Neural cell (in vitro differentiated cells): ENCODE measurements around the gene TCL1B. TPM values are rescaled to one million over a fixed set of nuclear protein-coding genes. Genes with fewer than 3 reads are reported as not detected.

Source experiments
- H2AFZ ChIP-seq: fragments of 200-600, 300-800 bp; sonication (generic), shearing (Covaris generic); 2 replicates; pipeline ENCODE4 v1.6.0; 2014; ENCODE audit warnings: low read depth, mild to moderate bottlenecking, antibody characterized with exemption, low read length, moderate library complexity
- H3F3A ChIP-seq: fragments of 200-600 bp; shearing (Covaris generic); 2 replicates; pipeline ENCODE4 v1.6.1; 2016; ENCODE audit warnings: mild to moderate bottlenecking, moderate library complexity, mixed read lengths, antibody characterized with exemption, low read length; ENCODE audit not compliant: insufficient read depth, poor library complexity, severe bottlenecking
- H3K27ac ChIP-seq: fragments of 200-600, 300-800 bp; sonication (generic), shearing (Covaris generic); 2 replicates; pipeline ENCODE4 v1.5.1; 2014; ENCODE audit warnings: mild to moderate bottlenecking, low read length, moderate library complexity
- H3K27me3 ChIP-seq: fragments of 300-800, 200-600 bp; sonication (generic), shearing (Covaris generic); 2 replicates; pipeline ENCODE4 v1.6.0; 2014; ENCODE audit warnings: mild to moderate bottlenecking, low read depth, low read length, moderate library complexity; ENCODE audit not compliant: insufficient read depth
- H3K36me3 ChIP-seq: fragments of 300-800, 200-600 bp; sonication (generic), shearing (Covaris generic); 2 replicates; pipeline ENCODE4 v1.5.1; 2014; ENCODE audit warnings: mild to moderate bottlenecking, antibody characterized with exemption, low read length, moderate library complexity; ENCODE audit not compliant: insufficient read depth
- H3K4me2 ChIP-seq: fragments of 300-800, 200-600 bp; sonication (generic), shearing (Covaris generic); 2 replicates; pipeline ENCODE4 v1.6.0; 2014; ENCODE audit warnings: mild to moderate bottlenecking, low read length
- H3K4me3 ChIP-seq: fragments of 300-800, 200-600 bp; sonication (generic), shearing (Covaris generic); 2 replicates; pipeline ENCODE4 v1.5.1; 2014; ENCODE audit warnings: mild to moderate bottlenecking, low read length, moderate library complexity
- H3K79me2 ChIP-seq: fragments of 200-600 bp; shearing (Covaris generic); replicated peaks from 2 replicates; pipeline ENCODE4 v1.6.0; 2014; ENCODE audit warnings: mild to moderate bottlenecking, low read length, moderate library complexity; ENCODE audit not compliant: insufficient read depth
- H3K9ac ChIP-seq: fragments of 300-800, 200-600 bp; sonication (generic), shearing (Covaris generic); 2 replicates; pipeline ENCODE4 v1.6.1; 2016; ENCODE audit warnings: mild to moderate bottlenecking, low read length, mixed read lengths
- H3K9me2 ChIP-seq: fragments of 200-600 bp; shearing (Covaris generic); 2 replicates; pipeline ENCODE4 v1.6.1; 2016; ENCODE audit warnings: mild to moderate bottlenecking, low read length, mixed read lengths; ENCODE audit not compliant: insufficient read depth
- H3K9me3 ChIP-seq: fragments of 200-600, 300-800 bp; sonication (generic), shearing (Covaris generic); 2 replicates; pipeline ENCODE4 v1.6.1; 2016; ENCODE audit warnings: mild to moderate bottlenecking, mixed run types, low read length, moderate library complexity, mixed read lengths
- H4K20me1 ChIP-seq: fragments of 200-600 bp; shearing (Covaris generic); 2 replicates; pipeline ENCODE4 v1.6.1; 2016; ENCODE audit warnings: mild to moderate bottlenecking, mixed run types; ENCODE audit not compliant: insufficient read depth
- EP300 ChIP-seq: fragments of 450-650 bp; conservative IDR thresholded peaks from 2 replicates; pipeline ENCODE4 v1.6.1; 2014; ENCODE audit warnings: antibody characterized with exemption, mild to moderate bottlenecking, moderate library complexity; ENCODE audit not compliant: poor library complexity, severe bottlenecking
- EZH2 ChIP-seq: fragments of 200-600, 300-800 bp; shearing (Covaris generic), sonication (generic); IDR thresholded peaks from 2 replicates; pipeline ENCODE4 v1.6.1; 2014; ENCODE audit warnings: antibody characterized with exemption, low read length, borderline replicate concordance, mild to moderate bottlenecking; ENCODE audit not compliant: insufficient read depth, poor library complexity, severe bottlenecking
- MXI1 ChIP-seq: fragments of 450-650 bp; conservative IDR thresholded peaks from 2 replicates; pipeline ENCODE4 v1.6.1; 2014; ENCODE audit warnings: antibody characterized with exemption, mild to moderate bottlenecking; ENCODE audit not compliant: poor library complexity, severe bottlenecking
- POLR2AphosphoS5 ChIP-seq: IDR thresholded peaks from 2 replicates; pipeline ENCODE4 v1.6.1; 2012
- RAD21 ChIP-seq: fragments of 450-650 bp; conservative IDR thresholded peaks from 2 replicates; pipeline ENCODE4 v1.6.1; 2014; ENCODE audit warnings: antibody characterized with exemption, mild to moderate bottlenecking, moderate library complexity
- SMC3 ChIP-seq: fragments of 450-650 bp; conservative IDR thresholded peaks from 2 replicates; pipeline ENCODE4 v1.6.1; 2014; ENCODE audit warnings: antibody characterized with exemption, mild to moderate bottlenecking, moderate library complexity; ENCODE audit not compliant: poor library complexity
- TAF1 ChIP-seq: IDR thresholded peaks from 2 replicates; pipeline ENCODE4 v1.6.1; 2012; ENCODE audit warnings: low read depth
- polyA plus RNA-seq: library from polyadenylated mRNA; depleted of rRNA; stranded (reverse); fragments of >200 nt; gene quantifications from 2 replicates; pipeline ENCODE4 v1.2.3, GENCODE V29; 2014
- TF ChIP-seq, protein P1 (sequence below): IDR thresholded peaks from 2 replicates; pipeline ENCODE4 v1.6.1; 2012; ENCODE audit warnings: borderline replicate concordance
- TF ChIP-seq, protein P2 (sequence below): fragments of 450-650 bp; IDR thresholded peaks from 2 replicates; pipeline ENCODE4 v1.5.1; 2014; ENCODE audit warnings: antibody characterized with exemption, mild to moderate bottlenecking, moderate library complexity; ENCODE audit not compliant: poor library complexity, severe bottlenecking

The TCL1B gene
- polyA plus RNA-seq, 1 donor from 2014 or later, result not detected

DNA sequence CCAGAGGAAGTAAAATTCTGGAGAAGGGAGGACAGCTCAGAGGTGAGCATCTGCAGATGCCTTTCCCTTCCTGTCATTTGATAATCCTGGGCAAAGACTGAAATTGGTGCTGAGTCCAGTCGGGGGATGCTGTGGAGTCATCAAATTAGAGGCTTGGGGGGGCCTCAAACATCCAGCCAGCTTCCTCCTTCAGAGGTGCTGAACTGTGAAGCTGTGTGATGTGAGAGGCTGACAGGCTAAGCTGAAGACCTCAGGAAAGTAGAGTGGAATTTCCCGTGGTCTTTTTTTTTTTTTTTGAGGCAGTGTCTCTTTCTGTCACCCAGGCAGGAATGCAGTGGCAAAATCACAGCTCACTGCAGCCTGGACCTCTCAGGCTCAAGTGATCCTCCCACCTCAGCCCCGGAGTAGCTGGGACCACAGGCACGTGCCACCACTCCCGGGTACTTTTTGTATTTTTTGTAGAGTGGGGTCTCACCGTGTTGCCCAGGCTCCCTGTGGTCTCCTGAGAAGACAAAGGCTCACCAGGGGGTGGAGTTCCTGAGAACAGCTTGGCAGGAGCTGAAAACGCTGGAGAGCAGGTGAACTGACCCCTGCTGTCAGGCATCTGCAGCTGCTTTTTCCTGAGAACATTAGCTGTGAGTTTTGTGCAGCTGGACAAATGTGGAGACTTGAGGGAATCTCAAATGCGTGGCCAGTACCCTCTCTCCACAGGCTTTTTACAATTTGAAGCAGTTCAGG, 6.1 kb upstream of the TCL1B start:
- H3K4me2 ChIP-seq, result no peak overlapping the region

DNA sequence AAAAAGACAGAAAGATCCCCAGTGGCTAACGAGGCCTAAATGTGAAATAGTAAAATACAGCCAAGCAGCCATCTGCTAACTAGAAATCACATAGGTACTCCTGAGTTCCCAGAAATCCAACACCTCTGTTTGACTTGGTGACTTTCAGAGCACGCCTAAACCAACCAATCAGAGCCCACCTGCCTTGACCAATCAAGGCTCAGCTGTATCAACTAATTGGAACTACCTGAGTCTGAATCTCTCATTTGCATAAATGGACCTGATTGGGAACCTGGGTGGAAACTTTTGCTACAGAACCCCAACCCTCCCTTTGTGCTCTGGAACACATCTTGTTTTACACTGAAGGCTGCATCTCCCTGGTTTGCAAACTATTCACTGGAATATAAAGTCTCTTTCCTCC, 5.1 kb upstream of the TCL1B start:
- Histone ChIP-seq H3K27me3 (no peaks in the 10 kb centered on the region), H3K36me3 (no peaks in the 10 kb centered on the region), H3K27ac (no peak overlapping the region), H3K79me2 (no peaks in the 10 kb centered on the region), H3K4me3 (no peak overlapping the region), H3K9me3 (no peaks in the 10 kb centered on the region), H2AFZ (no peak overlapping the region), H3K9ac (no peak overlapping the region), H4K20me1 (no peaks in the 10 kb centered on the region), H3K9me2 (no peaks in the 10 kb centered on the region), H3K4me2 (no peak overlapping the region), H3F3A (no peaks in the 10 kb centered on the region)
- no peak for TF ChIP-seq EP300
- no peak for TF ChIP-seq TAF1

More for the DNA sequence above, 6.1 kb upstream of the TCL1B start:
- H3K9me3 ChIP-seq, result no peaks in the 10 kb centered on the region
- no peaks in the 10 kb centered on the region for H4K20me1 ChIP-seq
- no peaks in the 10 kb centered on the region for H3F3A ChIP-seq
- H3K9ac ChIP-seq, result no peak overlapping the region
- H3K27me3 ChIP-seq, result no peaks in the 10 kb centered on the region
- no peaks in the 10 kb centered on the region for H3K36me3 ChIP-seq
- H2AFZ ChIP-seq, result no peak overlapping the region
- H3K27ac ChIP-seq, result no peak overlapping the region
- TF ChIP-seq TAF1 (no peak), POLR2AphosphoS5 (no peak), SMC3 (no peak), EZH2 (no peak), MXI1 (no peak), RAD21 (no peak), EP300 (no peak)
- TF ChIP-seq, protein P1, sequence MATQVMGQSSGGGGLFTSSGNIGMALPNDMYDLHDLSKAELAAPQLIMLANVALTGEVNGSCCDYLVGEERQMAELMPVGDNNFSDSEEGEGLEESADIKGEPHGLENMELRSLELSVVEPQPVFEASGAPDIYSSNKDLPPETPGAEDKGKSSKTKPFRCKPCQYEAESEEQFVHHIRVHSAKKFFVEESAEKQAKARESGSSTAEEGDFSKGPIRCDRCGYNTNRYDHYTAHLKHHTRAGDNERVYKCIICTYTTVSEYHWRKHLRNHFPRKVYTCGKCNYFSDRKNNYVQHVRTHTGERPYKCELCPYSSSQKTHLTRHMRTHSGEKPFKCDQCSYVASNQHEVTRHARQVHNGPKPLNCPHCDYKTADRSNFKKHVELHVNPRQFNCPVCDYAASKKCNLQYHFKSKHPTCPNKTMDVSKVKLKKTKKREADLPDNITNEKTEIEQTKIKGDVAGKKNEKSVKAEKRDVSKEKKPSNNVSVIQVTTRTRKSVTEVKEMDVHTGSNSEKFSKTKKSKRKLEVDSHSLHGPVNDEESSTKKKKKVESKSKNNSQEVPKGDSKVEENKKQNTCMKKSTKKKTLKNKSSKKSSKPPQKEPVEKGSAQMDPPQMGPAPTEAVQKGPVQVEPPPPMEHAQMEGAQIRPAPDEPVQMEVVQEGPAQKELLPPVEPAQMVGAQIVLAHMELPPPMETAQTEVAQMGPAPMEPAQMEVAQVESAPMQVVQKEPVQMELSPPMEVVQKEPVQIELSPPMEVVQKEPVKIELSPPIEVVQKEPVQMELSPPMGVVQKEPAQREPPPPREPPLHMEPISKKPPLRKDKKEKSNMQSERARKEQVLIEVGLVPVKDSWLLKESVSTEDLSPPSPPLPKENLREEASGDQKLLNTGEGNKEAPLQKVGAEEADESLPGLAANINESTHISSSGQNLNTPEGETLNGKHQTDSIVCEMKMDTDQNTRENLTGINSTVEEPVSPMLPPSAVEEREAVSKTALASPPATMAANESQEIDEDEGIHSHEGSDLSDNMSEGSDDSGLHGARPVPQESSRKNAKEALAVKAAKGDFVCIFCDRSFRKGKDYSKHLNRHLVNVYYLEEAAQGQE, result no peak
- TF ChIP-seq, protein P2, sequence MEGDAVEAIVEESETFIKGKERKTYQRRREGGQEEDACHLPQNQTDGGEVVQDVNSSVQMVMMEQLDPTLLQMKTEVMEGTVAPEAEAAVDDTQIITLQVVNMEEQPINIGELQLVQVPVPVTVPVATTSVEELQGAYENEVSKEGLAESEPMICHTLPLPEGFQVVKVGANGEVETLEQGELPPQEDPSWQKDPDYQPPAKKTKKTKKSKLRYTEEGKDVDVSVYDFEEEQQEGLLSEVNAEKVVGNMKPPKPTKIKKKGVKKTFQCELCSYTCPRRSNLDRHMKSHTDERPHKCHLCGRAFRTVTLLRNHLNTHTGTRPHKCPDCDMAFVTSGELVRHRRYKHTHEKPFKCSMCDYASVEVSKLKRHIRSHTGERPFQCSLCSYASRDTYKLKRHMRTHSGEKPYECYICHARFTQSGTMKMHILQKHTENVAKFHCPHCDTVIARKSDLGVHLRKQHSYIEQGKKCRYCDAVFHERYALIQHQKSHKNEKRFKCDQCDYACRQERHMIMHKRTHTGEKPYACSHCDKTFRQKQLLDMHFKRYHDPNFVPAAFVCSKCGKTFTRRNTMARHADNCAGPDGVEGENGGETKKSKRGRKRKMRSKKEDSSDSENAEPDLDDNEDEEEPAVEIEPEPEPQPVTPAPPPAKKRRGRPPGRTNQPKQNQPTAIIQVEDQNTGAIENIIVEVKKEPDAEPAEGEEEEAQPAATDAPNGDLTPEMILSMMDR, result no peak
- no peak overlapping the region for H3K4me3 ChIP-seq
- H3K9me2 ChIP-seq, result no peaks in the 10 kb centered on the region
- no peaks in the 10 kb centered on the region for H3K79me2 ChIP-seq
